HG02623 (cell line): Measurements from ENCODE around the gene MAGOHB.
A peak's percentile ranks its signal among the peaks of the same experiment; 100 is the strongest.
"Not testable (repeated sequence)": the region's sequence is repeated elsewhere in the genome, so short reads cannot be mapped to it uniquely, and the experiment has no call there.

ENCODE experiments used
- ATAC-seq: cut with Tn5 transposase; IDR thresholded peaks from one replicate; pipeline ENCODE4 v1.9.1; 2021; ENCODE audit warnings: moderate library complexity; ENCODE audit not compliant: unreplicated experiment

The MAGOHB gene

DNA sequence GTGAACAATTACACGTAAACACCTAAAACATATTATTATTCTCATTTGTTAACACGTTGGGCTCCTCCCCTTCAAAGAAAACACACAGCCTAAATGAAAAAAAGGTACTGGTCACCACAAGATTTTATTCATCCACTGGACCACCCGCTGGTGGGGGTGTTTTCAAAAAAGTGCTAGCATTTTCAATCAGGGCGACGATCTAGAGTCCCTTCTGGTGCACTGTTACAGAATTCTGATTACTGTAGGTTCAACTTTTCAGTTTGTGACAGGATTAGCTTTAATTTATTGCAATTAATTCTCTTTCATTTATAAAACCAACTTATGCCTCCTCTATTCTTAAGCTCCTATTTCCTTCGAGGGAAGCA lies 443 bp downstream of the MAGOHB start:
- ATAC-seq = no peak

DNA sequence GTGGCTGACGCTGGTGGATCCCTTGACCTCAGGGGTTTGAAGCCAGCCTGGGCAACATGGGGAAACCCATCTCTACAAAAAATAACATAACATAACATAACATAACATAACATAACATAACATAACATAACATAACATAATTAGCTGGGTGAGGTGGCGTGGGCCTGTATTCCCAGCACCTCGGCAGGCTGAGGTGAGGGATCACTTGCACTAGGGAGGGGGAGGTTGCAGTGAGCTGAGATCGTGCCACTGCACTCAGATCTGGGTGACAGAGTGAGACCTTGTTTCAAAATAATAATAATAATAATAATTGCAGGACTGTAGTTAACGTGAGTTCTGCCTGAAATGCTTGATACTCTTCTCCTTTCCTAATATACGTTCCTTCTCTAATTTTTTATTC lies 1.3 kb downstream of the MAGOHB start:
- ATAC-seq = no peak

DNA sequence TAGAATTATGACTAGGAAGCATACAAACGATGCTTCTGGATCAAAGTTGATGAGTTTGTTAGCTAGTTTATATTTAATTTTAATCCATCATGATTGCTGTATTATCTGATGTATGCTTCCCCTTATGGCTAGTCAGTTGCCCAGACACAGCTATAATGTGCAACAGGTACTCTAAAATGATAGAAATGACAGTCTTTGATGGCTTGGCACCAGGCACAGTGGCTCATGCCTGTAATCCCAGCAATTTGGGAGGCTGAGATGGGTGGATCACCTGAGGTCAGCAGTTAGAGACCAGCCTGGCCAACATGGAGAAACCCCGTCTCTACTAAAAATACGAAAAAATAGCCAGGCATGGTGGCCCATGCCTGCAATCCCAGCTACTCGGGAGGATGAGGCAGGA lies 2.2 kb downstream of the MAGOHB start:
- ATAC-seq = not testable (repeated sequence)

DNA sequence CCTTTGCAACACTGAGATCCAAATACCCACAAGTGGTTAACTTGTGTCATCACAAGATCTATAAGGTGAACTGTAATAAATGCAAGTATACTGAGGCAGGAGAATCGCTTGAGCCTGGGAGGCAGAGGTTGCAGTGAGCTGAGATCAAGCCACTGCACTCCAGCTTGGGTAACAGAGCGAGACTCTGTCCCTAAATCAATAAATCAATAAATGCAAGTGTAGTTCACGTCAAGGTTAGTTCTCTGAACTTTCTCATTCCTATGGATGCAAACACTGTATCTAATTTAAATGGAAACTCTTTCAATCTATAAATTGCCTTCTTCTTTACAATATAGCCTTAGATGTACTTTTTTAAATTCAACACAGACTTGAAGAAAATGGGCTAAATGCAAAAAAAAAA lies 3.2 kb downstream of the MAGOHB start:
- no peak for ATAC-seq

DNA sequence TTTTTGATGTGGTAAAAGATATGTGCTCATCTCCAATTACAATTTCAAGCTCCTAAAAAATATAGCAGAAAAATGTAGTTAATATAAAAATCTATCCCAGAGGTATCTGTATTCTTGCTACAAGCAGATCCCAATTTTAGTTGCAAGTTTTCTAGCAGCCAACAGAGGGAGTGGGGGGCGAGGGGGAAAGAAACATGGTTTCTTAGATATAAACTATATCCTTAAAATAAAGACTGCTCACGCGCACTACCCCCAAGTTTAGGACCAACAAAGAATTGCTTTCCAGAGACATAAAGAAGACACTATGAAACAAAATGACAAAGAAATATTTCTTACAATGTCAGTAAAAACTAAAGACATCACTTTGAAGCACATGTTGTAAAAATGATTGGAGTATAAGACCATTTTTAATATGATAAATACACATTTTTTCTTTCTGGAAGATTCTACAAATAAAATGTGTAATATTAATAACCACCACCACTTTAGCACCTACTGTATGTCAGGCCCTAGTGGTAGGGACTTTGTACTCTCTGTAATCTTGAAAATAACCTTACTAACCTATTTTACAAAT lies 5.4 kb downstream of the MAGOHB start:
- ATAC-seq = no peak

DNA sequence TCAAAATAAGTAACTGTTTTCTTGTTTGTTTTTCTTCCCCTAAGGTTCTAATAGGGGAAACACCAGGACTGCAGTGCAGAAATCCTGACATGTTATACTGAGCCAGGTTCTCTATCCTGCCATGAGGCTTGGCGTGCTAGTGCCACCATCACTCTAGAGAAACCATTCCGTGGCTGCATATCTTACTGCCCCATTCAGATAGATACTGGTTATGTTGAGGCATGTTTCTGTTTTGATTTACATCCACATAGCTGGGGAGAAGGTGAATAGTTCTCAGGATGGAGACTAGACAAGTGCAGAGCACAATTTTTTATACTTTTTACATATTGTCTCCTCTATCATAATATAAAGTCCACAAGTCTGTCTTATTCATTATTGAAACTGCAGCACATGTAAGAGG lies 11.5 kb downstream of the MAGOHB start:
- no peak for ATAC-seq

DNA sequence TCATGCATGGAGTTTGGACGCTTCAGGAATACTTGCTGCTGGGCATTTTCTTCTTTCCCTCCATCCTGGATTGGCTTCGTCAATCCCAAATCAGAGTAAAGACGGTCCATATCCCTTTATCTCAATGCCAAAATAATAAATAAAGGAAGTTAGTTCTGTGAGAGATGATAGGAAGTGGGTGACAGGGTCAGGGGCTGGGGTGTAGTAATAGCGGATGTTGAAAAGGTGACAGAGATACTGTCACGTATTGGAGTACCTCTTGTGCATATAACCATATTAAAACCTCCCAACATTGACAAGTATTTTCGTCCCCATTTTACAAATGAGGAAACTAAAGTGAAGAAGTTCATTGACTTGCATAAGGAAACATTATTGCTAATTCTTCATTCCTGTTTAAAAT lies 12.4 kb downstream of the MAGOHB start:
- no peak for ATAC-seq

DNA sequence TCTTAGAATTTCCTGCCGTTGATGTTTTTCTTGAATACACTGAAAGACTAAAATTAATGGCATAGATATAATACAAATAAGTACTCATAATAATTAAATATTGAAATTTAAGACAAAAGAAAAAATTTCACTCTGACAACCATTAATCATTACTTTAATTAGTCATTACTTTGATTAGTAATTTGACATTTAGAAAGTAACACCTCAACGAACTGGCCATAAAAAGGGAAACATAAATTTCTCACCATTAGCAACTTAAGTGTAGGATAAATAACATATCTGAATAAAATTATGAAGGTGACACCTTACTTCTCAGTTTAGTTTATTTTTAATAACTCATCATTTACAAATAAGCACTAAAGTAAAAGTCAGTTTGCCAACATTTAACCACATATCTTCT lies 17.5 kb downstream of the MAGOHB start:
- no peak for ATAC-seq

DNA sequence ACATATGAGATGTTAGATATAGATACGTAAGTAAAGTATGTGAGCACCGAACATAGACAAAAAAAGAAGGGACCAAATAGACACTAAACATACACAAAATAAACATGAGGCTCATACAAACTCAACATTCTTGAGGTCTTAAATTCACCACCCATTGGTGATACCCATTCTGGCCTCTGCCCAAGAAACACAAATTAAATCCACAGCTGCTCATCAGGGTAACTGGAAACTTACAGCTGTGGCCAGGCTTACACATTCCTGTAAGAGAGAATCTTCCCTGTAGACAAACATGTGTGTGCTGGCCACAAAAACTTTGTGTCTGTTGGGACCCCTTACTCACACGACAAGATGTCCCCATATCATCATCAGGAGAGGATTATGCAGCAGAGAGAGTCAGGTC lies 22.4 kb downstream of the MAGOHB start:
- ATAC-seq = no peak

DNA sequence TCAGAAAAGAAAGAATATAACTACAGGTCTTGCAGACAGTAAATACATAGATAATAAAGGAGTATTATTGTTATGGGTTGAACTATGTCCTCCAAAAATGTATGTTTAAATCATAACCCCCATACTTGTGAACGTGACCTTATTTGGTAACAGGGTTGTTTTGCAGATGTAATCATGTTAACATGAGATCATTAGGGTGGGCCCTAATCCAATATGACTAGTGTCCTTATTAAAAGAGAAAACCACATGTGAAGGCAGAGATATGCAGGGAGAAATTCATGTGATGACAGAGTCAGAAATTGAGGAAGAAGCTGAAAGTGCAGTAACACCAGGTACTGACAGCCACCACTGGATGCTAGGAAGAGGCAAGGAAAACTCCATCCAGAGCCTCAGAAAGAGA lies 29.0 kb downstream of the MAGOHB start:
- ATAC-seq = no peak

DNA sequence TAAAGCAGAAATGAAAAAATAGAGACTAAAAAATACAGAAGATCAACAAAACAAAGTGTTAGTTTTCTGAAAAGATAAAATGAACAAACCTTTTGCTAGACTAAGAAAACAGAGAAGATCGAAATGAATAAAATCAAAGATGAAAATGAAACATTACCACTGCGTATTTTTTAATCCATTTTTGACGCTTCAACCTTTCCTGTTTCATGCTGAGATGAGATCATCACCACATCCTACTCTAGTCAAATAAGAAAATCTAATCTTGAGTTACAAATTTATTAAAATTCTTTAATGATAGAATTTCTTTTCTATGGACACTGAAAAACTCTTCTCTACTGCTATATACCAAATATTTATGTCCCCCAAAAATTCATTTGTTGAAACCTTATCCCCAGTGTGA lies 30.7 kb downstream of the MAGOHB start:
- ATAC-seq = no peak

DNA sequence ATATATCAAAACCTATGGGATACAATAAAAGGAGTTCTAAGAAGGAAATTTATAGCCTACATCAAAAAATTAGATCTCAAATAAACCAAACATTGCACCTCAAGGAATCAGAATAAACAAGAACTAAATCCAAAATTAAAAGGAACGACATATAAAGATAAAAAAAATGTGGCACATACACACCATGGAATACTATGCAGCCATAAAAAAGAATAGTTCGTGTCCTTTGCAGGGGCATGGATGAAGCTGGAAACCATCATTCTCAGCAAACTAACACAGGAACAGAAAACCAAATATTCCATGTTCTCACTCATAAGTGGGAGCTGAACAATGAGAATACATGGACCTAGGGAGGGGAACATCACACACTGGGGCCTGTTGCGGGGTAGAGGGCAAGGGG lies 31.3 kb downstream of the MAGOHB start:
- not testable (repeated sequence) for ATAC-seq

DNA sequence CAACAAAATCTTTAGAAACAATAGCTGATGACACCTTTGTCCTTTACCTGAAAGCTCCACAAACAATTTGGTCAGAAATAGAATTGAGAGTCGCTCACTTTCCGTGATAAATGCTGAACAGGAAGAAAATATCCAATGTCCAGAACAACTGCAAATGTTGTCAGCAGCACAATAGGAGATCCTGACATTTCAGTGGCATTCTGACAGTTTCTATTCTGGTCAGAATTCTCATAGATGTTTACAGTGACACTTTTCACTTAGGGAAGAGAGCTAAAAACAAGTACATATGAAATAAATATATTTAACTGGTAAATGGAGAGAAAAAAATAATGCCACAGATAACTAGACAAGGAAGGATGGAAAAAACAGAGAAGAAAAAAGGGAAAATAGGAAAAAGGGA lies 39.1 kb downstream of the MAGOHB start:
- ATAC-seq = no peak

DNA sequence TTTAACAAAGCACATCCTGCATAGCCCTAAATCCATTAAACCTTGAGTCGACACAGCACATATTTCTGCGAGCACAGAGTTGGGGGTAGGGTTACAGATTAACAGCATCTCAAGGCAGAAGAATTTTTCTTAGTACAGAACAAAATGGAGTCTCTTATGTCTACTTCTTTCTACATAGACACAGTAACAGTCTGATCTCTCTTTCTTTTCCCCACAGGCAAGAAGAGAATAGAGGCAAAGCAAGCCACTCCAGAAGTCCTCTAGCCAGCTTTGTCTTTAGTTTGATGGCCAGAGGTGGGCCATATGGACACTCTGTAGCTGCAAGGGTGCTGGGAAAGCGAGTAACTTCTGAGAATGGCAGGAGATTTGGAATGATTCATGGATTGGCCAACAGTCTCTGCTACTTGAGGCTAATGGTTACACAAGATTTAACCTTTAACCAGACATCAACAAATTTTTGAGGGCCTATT lies 41.4 kb downstream of the MAGOHB start:
- ATAC-seq = not testable (repeated sequence)

DNA sequence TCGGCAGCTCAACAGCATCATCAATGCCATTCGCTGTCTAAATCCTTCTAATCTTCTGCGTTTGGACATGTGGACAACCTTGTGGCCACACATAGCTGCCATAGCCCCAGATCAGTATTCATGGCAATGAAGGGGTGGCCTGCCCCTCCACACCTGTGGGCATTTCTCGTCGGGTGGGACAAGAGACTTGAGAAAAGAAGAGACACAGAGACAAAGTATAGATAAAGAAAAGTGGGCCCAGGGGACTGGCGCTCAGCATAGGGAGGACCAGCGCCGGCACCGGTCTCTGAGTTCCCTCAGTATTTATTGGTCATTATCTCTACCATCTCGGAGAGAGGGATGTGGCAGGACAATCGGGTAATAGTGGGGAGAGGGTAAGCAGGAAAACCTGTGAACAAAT lies 42.3 kb downstream of the MAGOHB start:
- ATAC-seq = no peak

DNA sequence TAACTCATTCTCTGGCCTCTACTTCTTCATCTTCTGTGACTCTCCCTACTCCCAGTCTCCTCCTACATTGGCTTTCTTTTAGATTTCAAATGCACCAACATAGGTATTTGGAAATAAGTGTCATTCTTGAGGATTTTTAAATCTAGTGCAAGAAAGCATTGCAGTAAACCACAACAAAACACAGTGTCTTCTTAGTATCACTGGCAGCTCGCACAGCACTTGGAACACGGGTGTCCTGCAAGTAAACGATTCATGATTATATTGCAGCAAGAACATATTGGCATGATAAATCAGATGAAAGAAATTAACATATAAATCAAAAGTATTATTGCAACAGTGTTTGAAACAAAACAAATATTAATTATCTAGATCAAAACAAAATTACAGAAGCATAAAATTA lies 45.6 kb downstream of the MAGOHB start:
- no peak for ATAC-seq

DNA sequence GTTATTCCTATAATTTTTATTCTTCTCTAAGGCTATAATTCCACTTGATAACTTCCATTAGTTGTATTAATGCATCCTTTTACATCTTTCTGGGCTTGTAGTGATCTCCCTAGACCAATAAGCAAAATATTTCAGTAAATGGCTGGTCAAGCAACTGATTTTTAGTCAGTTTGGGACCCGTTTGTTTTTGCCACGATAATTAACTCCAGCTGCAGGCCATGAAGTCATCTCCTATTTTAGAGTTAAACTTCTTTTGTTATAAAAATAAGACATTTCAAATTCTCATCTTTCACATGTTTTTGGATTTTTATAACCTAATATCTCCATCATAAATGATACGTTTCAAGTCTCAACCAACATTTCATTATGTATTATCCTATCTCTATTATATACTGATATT lies 49.4 kb downstream of the MAGOHB start:
- no peak for ATAC-seq

DNA sequence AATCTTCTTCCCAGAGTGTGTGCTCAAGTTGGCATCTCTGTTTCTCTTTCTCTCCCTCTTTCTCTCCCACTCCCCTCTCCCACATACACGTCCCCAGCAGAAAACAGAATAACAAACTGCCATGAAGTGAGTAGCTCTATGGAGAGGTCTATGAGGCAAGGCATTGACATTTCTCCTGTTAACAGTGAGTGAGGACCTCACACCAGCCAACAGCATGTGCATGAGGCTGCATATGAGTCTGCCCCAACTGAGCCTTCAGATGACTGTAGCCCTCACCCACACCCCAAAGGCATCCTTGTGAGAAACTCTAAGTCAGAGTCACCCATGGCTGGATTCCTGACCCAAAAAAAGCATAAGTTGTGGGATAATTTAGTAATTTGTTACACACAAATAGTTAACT lies 50.4 kb downstream of the MAGOHB start:
- ATAC-seq = no peak

DNA sequence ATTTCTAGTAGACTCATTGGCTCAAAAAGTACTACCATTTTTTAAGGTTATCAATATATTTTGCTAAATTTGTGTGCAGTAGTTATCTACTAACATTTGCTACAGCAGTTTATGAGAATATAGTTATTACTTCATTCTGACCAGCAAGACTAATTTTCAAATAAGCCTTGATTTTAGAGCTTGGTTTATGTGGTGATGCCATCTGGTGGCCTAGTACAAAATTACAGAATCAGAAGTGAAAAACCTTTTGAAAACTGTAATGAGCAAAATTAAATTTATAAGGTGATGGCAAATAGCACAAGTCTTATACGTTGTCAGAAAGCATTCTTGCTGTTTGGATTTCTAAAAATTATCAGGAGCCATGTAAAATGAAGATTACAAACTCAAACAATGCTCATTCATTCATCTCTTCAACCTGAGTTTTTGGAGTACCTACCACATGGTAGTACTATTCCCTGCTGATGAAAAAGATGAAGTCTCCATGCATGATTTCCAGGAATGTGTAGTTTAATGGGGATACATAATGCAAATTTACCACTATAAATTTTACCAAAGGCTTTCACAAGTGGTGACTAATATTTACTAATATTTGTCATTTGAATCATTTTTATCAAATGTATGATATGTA lies 51.0 kb downstream of the MAGOHB start:
- no peak for ATAC-seq

DNA sequence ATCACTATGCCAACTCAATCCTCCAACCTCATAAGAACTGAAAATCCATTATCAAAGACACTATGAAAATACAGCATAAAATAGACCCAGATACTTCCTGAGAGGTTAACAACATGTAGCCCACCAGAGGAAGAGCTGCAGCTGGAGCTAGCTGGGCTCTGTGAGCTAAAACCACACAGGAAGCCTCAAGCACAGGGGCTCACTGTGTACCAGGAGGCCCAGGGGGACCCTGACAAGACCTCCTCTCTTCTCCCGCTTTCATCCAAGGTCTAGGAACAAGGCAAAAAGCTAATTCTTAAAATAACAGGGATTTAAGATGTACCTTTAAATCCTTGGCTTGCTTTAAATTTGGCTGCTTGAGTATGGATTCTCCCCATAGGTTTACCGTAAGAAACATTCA lies 54.2 kb downstream of the MAGOHB start:
- no peak for ATAC-seq

DNA sequence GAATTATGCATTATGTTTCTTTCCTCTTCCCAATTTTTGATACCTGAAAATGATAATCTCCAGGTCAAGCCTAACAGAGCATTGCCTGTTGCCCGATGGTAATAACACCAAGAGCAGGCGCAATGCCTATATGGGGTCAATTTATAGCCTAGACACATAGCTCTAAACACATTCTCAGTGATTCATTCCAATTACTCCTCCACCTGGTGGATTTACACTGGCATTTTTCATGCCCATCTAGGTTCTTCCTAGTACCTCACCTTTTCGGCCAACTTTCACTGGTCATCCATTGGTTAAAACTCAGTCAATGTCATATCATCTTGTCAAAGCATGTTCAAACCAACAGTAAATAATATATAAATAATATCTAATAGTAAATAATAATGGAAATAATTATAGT lies 54.6 kb downstream of the MAGOHB start:
- ATAC-seq = no peak

DNA sequence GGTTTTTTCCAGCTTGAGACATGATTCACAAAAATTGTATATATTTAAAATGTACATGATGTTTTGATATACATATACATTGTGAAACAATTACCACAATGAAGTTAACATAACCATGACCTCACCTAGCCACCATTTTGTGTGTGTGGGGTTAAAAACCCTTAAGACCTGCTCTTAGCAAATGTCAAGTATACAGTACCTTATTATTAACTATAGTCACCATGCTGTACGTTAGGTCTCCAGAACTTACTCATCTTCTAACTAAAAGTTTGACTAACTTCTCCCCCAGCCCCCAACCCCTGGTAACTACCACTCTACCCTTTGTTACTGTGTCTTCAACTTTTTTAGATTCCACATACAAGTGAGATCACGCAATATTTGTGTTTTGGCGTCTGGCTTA lies 55.1 kb downstream of the MAGOHB start:
- ATAC-seq = no peak

DNA sequence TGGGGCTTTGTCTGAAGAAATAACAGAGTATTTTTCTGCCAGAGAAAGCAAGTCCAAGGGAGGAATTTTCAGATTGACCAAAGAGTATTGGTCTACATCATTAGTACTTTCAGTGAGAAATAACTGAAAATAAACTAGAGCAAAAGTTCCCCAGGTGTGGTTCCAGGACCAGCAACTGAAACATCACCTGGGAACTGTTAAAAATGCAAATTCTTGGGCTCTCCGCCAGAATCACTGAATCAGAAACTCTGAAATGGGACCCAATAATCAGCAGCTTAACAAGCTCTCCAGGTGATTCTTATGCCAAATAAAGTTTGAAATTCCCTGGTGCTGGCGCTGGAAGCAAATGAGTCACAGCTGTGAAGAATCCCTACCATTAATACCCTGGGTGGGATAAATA lies 55.6 kb downstream of the MAGOHB start:
- ATAC-seq = peak; percentile 63
